ENCODE data around the gene PRDX6. TPM values are rescaled to one million over a fixed set of nuclear protein-coding genes. Genes with fewer than 3 reads are reported as not detected.

PRDX6 gene, protein sequence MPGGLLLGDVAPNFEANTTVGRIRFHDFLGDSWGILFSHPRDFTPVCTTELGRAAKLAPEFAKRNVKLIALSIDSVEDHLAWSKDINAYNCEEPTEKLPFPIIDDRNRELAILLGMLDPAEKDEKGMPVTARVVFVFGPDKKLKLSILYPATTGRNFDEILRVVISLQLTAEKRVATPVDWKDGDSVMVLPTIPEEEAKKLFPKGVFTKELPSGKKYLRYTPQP
- total RNA-seq (100 to 1,000 TPM in 2 of 5 experiments, 10 to 100 TPM in 3; 84.8 to 117 (median 95.0) TPM), polyA plus RNA-seq (100 to 1,000 TPM; 148 to 150 TPM), total RNA-seq (58.0 reads per million, percentile 74 among the genes with 10 or more reads in this experiment)

DNA sequence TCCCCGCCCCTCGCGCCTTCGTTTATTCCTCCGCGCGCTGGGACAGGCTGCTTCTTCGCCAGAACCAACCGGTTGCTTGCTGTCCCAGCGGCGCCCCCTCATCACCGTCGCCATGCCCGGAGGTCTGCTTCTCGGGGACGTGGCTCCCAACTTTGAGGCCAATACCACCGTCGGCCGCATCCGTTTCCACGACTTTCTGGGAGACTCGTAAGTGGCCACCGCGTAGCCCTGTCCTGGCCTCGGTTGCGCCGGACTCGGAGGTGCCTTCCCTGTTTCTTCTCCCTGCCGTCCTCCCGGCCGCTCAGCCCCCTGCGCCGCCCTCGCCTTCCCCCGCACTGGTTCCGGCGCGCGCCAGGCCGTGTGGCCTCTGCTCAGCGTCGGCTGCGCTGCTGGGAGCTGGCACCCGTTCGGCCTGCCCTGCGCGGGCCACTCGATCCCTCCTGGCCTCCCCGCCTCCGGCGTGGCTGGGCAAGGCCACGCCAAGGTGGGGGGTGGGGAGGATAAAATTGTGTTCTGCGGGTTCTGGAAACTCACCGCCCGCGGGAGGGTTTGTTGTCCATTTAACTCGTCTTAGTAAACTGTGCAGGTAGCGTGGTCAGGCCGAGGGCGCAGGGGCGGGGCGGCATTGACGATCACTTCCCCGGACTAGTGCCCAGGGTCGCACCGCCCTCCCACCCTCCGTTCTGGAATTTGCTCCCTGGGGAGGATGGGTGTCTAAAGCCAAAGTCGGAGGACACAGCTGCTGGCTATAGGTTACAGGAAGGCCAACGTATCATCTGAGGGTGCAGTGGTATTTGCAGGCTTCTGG, at the start of gene PRDX6:
Gene PRDX6, plus strand, starts transcription at position 50 of the 808 bp plus-strand sequence. Its CDS starts 63 bp downstream, at position 113.
- intact Hi-C loops (cut with micrococcal nuclease), result loop anchor here (1.0 to 2.0 kb wide), 10 partner anchors 46 to 1697 kb away; partner anchors contain the start of genes KLHL20 (in 2 of the 2), CENPL (in 1 of the 2), DARS2 (in 1 of the 2) and METTL13 (in 1 of the 2)
- no peaks in the 10 kb centered on the region for H3K27me3 Mint-ChIP-seq
- H3K4me1 ChIP-seq (ENCODE audit: control insufficient read depth in 2 of 2, insufficient read depth in 2 of 2, low read length in 2 of 2), result peaks cover 20 to 31% of the 10 kb centered on the region in 2 donors
- no peaks in the 10 kb centered on the region for H3K27me3 ChIP-seq (ENCODE audit: control insufficient read depth in 2 of 2, insufficient read depth in 2 of 2, low read length in 2 of 2)
- ChIA-PET POLR2A (interaction anchor here (0.6 to 3.3 kb wide), 12 partner anchors 10 to 1992 kb away, joined by 3 to 34 read pairs (median 4); partner anchors contain the start of genes CENPL, DARS2, GAS5 and KLHL20), CTCF (interaction anchor here (1.0 to 1.4 kb wide), 2 partner anchors 347 to 391 kb away, joined by 3 to 4 read pairs; partner anchors contain the start of genes CENPL, DARS2 and ZBTB37)
- no peaks in the 10 kb centered on the region for H3K9me3 Mint-ChIP-seq
- peak within 1 kb of the TSS; percentile 89 for H3K27ac ChIP-seq (ENCODE audit: low read depth, low read length)
- no peaks in the 10 kb centered on the region for H3K9me3 ChIP-seq (ENCODE audit: control insufficient read depth in 2 of 3, low read length in 3 of 3)
- H3K4me3 ChIP-seq (ENCODE audit: low read length), result peak within 1 kb of the TSS; percentile 92
- ATAC-seq, result peak; percentile 30
- peak within 1 kb of the TSS; percentile 82 to 94 (median 91) for H3K4me3 Mint-ChIP-seq
- peak in 8 of 9 donors; percentile 66 to 83 (median 76) for DNase-seq
- peaks cover 0 to 18% (median 0%) of the 10 kb centered on the region in 3 experiments for H3K36me3 ChIP-seq (ENCODE audit: control insufficient read depth in 2 of 3, insufficient read depth in 3 of 3, low read length in 3 of 3)
- peaks cover 12 to 45% (median 21%) of the 10 kb centered on the region in 5 donors for H3K36me3 Mint-ChIP-seq
- H3K27ac Mint-ChIP-seq, result peak within 1 kb of the TSS; percentile 61 to 96 (median 89)
- peaks cover 38 to 70% (median 63%) of the 10 kb centered on the region in 7 donors for H3K4me1 Mint-ChIP-seq

DNA sequence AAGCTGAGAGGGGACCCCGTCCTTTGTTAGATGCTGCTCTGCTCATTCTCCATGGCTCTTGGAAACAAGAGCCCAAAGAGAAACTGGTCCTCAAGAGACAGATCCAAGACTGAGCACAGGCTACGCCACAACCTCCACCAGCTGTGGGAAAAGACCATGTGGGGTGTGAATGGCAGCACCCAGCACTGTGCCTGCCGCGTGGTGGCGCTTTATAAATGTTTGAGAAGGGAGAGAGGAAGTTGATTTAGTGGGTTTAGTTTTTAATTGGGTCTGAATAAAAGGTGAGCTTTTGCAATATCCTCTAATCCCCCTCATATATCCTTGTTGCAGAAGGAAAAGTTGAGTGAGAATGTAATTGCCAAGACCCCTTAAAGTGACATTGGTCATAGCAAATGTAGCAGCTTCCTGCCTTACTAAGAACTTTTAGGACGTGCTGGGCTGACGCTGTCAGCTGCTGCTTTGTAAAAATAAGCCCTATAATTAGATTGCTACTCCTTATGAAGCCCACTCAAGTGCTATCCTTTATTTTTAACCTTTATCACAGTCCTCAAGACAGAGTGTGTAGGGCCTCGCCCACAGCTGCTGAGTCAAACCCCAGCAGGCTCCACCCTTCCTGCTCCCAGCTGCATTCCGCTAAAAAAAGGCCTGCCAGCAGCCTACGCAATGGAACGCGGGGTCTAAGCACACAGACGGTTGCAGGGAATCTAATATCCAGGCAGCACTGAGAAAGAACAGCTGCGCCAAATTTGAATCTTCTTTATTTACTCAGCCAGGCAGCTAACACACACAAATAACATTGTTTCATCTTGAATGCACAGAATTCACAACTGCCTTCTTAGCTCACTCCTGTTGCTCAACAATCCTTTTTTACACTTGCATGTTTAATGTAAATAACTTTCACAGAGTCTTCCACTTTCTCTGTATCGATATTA, 47.4 kb upstream of the PRDX6 start:
- Mint-ChIP-seq H3K9me3 (no peaks in the 10 kb centered on the region), H3K4me3 (peak overlapping the region; percentile 29 to 76 (median 60)), H3K27ac (peak overlapping the region; percentile 23 to 86 (median 51)), H3K4me1 (peaks cover 13 to 35% (median 24%) of the 10 kb centered on the region in 7 donors), H3K27me3 (no peaks in the 10 kb centered on the region), H3K36me3 (no peaks in the 10 kb centered on the region)
- H3K4me3 ChIP-seq (ENCODE audit: low read length), result peak overlapping the region; percentile 9
- ATAC-seq (peak; percentile 87), DNase-seq (peak; percentile 36 to 66 (median 54))
- ChIA-PET CTCF (interaction anchor here (0.6 to 3.7 kb wide), 22 partner anchors 9 to 1363 kb away, joined by 3 to 36 read pairs (median 3); partner anchors contain the start of genes CENPL, DARS2 and KLHL20), POLR2A (interaction anchor here (0.6 to 2.1 kb wide), 9 partner anchors 47 to 1616 kb away, joined by 3 to 12 read pairs (median 3); partner anchors contain the start of genes CENPL, DARS2, KLHL20 and PRDX6)
- H3K9me3 ChIP-seq (ENCODE audit: control insufficient read depth in 2 of 3, low read length in 3 of 3), result no peaks in the 10 kb centered on the region
- H3K27me3 ChIP-seq (ENCODE audit: control insufficient read depth in 2 of 2, insufficient read depth in 2 of 2, low read length in 2 of 2), result no peaks in the 10 kb centered on the region
- peaks cover 14% of the 10 kb centered on the region in 2 donors for H3K4me1 ChIP-seq (ENCODE audit: control insufficient read depth in 2 of 2, insufficient read depth in 2 of 2, low read length in 2 of 2)
- intact Hi-C loops (cut with micrococcal nuclease), result loop anchor here (1.0 to 10.0 kb wide), 12 partner anchors 123 to 1648 kb away; partner anchors contain the start of genes METTL13 (in 1 of the 2), RABGAP1L (in 1 of the 2) and ZBTB37 (in 1 of the 2)
- H3K27ac ChIP-seq (ENCODE audit: low read depth, low read length), result peak overlapping the region; percentile 43
- H3K36me3 ChIP-seq (ENCODE audit: control insufficient read depth in 2 of 3, insufficient read depth in 3 of 3, low read length in 3 of 3), result no peaks in the 10 kb centered on the region

DNA sequence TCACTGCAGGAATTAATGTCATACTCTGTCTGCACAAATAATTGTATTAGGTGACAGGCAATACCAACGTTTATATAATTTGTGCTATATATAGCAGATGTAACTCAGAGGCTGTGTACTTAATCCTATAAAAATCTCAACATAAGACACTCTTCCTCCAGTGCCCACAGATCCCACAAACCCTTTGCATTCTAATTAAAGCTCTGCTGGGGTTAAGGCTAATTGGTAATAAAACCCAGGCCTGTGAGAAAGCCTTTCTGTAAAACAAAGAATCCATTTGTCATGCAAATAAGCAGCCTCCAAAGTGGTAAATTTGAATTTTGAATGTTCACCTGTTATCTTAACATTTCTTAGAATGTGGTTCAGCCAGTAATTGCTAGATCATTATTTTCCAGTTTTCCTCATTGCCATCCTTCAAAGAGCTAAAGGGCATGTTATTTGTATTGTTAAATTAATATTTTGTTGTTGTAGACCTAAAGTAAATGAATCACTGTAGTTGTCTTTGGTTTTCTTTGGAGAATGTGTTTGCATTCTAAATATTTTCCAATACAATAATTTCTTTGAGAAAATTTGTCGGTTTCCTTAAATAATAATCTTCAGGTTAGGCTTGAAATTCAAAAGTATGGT, 46.3 kb upstream of the PRDX6 start:
- Mint-ChIP-seq H3K27me3 (no peaks in the 10 kb centered on the region), H3K4me3 (peak overlapping the region in 2 of 10 donors; percentile 45 to 56), H3K4me1 (peaks cover 13 to 35% (median 24%) of the 10 kb centered on the region in 7 donors), H3K27ac (peak overlapping the region in 2 of 9 donors; percentile 16 to 23), H3K9me3 (no peaks in the 10 kb centered on the region), H3K36me3 (no peaks in the 10 kb centered on the region)
- no peak for ATAC-seq
- H3K4me1 ChIP-seq (ENCODE audit: control insufficient read depth in 2 of 2, insufficient read depth in 2 of 2, low read length in 2 of 2), result peaks cover 14% of the 10 kb centered on the region in 2 donors
- no peak overlapping the region for H3K27ac ChIP-seq (ENCODE audit: low read depth, low read length)
- H3K27me3 ChIP-seq (ENCODE audit: control insufficient read depth in 2 of 2, insufficient read depth in 2 of 2, low read length in 2 of 2), result no peaks in the 10 kb centered on the region
- no peak overlapping the region for H3K4me3 ChIP-seq (ENCODE audit: low read length)
- intact Hi-C loops (cut with micrococcal nuclease), result loop anchor here (1.0 to 10.0 kb wide), 20 partner anchors 46 to 1649 kb away; partner anchors contain the start of genes CENPL (in 2 of the 2), DARS2 (in 2 of the 2), ZBTB37 (in 2 of the 2) and KLHL20 (in 1 of the 2)
- no peak for DNase-seq
- H3K36me3 ChIP-seq (ENCODE audit: control insufficient read depth in 2 of 3, insufficient read depth in 3 of 3, low read length in 3 of 3), result no peaks in the 10 kb centered on the region
- POLR2A ChIA-PET, result interaction anchor here (1.0 to 2.1 kb wide), 4 partner anchors 46 to 438 kb away, joined by 3 to 12 read pairs (median 6); partner anchors contain the start of genes CENPL, DARS2, PRDX6 and ZBTB37
- CTCF ChIA-PET, result interaction anchor here (0.6 to 3.7 kb wide), 16 partner anchors 8 to 787 kb away, joined by 3 to 36 read pairs (median 4); partner anchors contain the start of genes CENPL, DARS2 and KLHL20
- no peaks in the 10 kb centered on the region for H3K9me3 ChIP-seq (ENCODE audit: control insufficient read depth in 2 of 3, low read length in 3 of 3)

DNA sequence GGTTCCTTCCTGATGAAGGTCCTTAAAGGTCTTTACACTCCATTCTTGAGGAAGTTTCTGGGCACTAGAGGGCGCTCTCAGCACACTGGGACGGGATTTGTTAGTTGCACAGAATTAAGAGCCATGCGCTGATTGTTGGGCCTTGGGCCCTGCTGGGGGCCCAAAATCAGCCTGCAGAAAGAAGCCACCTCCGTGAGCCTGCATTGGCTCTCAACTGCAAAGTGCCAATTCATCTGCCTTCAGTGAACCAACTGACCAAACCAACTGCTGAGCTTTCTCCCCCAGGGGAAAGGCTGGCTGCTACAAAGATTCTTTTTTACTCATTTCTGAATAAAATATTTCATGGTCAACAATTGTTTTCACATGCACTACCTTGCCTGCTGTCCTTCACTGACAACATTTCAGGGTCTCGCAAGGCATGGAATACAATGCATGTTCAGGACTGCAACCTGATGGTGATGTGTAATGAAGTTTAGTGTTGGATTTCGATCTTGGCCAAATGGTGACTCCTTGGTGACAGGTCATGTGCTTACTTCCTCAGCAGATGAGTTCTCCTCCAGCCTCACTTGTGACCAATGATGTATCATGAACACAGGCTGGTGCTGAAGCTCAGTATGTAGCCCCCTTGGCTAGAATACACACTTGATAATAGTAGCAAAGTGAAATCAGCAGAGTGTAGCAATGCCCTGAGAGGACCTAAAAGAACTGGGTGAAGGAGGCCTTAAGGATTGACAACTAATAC, 45.7 kb upstream of the PRDX6 start:
- H3K36me3 Mint-ChIP-seq, result no peaks in the 10 kb centered on the region
- CTCF ChIA-PET, result interaction anchor here (0.6 to 3.7 kb wide), 9 partner anchors 8 to 916 kb away, joined by 3 to 36 read pairs (median 3); partner anchors contain the start of genes CENPL and DARS2
- H3K4me1 ChIP-seq (ENCODE audit: control insufficient read depth in 2 of 2, insufficient read depth in 2 of 2, low read length in 2 of 2), result peaks cover 14% of the 10 kb centered on the region in 2 donors
- H3K27ac Mint-ChIP-seq, result peak overlapping the region in 6 of 9 donors; percentile 6 to 44 (median 12)
- DNase-seq (peak; percentile 67 to 85 (median 81)), ATAC-seq (peak; percentile 86)
- no peak overlapping the region for H3K4me3 Mint-ChIP-seq
- H3K27me3 ChIP-seq (ENCODE audit: control insufficient read depth in 2 of 2, insufficient read depth in 2 of 2, low read length in 2 of 2), result no peaks in the 10 kb centered on the region
- peaks cover 13 to 35% (median 24%) of the 10 kb centered on the region in 7 donors for H3K4me1 Mint-ChIP-seq
- no peaks in the 10 kb centered on the region for H3K9me3 ChIP-seq (ENCODE audit: control insufficient read depth in 2 of 3, low read length in 3 of 3)
- no peaks in the 10 kb centered on the region for H3K36me3 ChIP-seq (ENCODE audit: control insufficient read depth in 2 of 3, insufficient read depth in 3 of 3, low read length in 3 of 3)
- intact Hi-C loops (cut with micrococcal nuclease), result loop anchor here (1.0 to 10.0 kb wide), 19 partner anchors 45 to 1313 kb away; partner anchors contain the start of genes CENPL (in 2 of the 2), DARS2 (in 2 of the 2), ZBTB37 (in 2 of the 2) and KLHL20 (in 1 of the 2)
- no peak overlapping the region for H3K27ac ChIP-seq (ENCODE audit: low read depth, low read length)
- no peaks in the 10 kb centered on the region for H3K9me3 Mint-ChIP-seq
- POLR2A ChIA-PET, result interaction anchor here (1.5 to 2.1 kb wide), 2 partner anchors 46 to 394 kb away, joined by 3 to 12 read pairs; partner anchors contain the start of gene PRDX6
- no peaks in the 10 kb centered on the region for H3K27me3 Mint-ChIP-seq
- H3K4me3 ChIP-seq (ENCODE audit: low read length), result no peak overlapping the region

Measured in naive thymus-derived CD4-positive, alpha-beta T cell (primary cell).